Measurements from ENCODE around the gene CBX2.

CBX2 gene

GRCh38 chr17:79803997-79804855 is 26.3 kb downstream of the CBX2 start:
- no peak overlapping the region for H2AFZ ChIP-seq
- TF ChIP-seq, protein P1, sequence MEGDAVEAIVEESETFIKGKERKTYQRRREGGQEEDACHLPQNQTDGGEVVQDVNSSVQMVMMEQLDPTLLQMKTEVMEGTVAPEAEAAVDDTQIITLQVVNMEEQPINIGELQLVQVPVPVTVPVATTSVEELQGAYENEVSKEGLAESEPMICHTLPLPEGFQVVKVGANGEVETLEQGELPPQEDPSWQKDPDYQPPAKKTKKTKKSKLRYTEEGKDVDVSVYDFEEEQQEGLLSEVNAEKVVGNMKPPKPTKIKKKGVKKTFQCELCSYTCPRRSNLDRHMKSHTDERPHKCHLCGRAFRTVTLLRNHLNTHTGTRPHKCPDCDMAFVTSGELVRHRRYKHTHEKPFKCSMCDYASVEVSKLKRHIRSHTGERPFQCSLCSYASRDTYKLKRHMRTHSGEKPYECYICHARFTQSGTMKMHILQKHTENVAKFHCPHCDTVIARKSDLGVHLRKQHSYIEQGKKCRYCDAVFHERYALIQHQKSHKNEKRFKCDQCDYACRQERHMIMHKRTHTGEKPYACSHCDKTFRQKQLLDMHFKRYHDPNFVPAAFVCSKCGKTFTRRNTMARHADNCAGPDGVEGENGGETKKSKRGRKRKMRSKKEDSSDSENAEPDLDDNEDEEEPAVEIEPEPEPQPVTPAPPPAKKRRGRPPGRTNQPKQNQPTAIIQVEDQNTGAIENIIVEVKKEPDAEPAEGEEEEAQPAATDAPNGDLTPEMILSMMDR (IDR thresholded peaks at IDR 0.05) = no peak
- peaks cover 7% of the 10 kb centered on the region for H3K4me1 ChIP-seq
- H3K4me3 ChIP-seq (ENCODE audit: low read depth, low read length) = no peak overlapping the region
- peaks cover 16% of the 10 kb centered on the region for H3K27me3 ChIP-seq (ENCODE audit: control insufficient read depth, insufficient read depth, low read length)
- no peaks in the 10 kb centered on the region for H3K36me3 ChIP-seq (ENCODE audit: control insufficient read depth, insufficient read depth, low read length)
- peak overlapping the region; percentile 49 for H3K4me2 ChIP-seq (ENCODE audit: low read length)
- H3K79me2 ChIP-seq = no peaks in the 10 kb centered on the region
- H3K9ac ChIP-seq = no peak overlapping the region
- no peak overlapping the region for H3K27ac ChIP-seq
- H3K9me3 ChIP-seq (ENCODE audit: control insufficient read depth, low read length) = no peaks in the 10 kb centered on the region

DNA sequence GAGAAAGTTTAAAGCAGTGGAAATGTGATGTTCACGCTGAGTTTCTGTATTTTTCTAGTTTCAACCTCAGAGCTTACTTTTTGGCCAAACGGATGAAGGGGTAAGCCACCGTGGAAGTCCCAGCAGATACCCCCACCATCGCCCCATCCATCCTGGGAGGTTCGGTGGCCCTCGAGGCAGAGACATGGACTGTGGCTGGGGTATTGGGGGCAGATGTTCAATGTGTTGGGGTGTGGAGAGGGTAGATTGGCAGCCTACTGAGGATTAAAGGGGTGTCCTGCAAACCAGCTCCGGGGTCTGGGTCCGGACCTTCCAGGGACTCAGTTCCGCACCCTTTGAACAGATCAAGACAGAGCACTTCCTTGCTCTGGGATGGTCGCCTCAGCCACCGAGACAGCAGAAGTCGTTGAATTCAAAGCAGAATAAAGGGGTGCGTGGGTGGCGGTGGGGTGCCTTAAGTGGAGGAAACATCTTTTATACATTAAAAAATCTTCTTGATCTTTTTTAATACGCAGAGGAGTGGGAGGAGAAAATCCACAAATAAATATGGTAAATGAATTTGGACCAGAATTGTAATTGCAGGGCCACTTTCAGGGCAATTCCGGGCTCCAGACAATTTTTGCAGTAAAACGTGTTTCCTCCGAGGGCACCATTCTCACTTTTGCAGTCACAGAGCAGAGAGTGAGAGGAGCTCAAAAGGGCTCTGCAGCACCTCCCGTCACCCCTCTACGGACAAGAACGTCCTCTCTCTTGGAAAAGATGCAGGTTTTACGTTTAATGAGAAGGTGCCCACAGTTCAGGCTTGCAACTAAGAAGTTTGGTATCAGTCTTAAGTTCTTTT is 27.1 kb downstream of the CBX2 start:
- Histone ChIP-seq H3K36me3 (ENCODE audit: control insufficient read depth, insufficient read depth, low read length) (no peaks in the 10 kb centered on the region), H3K9ac (no peak overlapping the region), H3K4me2 (ENCODE audit: low read length) (no peak overlapping the region), H2AFZ (no peak overlapping the region), H3K4me3 (ENCODE audit: low read depth, low read length) (no peak overlapping the region), H3K27ac (no peak overlapping the region), H3K27me3 (ENCODE audit: control insufficient read depth, insufficient read depth, low read length) (peaks cover 12% of the 10 kb centered on the region), H3K9me3 (ENCODE audit: control insufficient read depth, low read length) (no peaks in the 10 kb centered on the region), H3K79me2 (no peaks in the 10 kb centered on the region), H3K4me1 (peaks cover 9% of the 10 kb centered on the region)
- TF ChIP-seq, protein P1 (IDR thresholded peaks at IDR 0.05) = no peak

GRCh38 chr17:79806446-79806760 is 28.5 kb downstream of the CBX2 start:
- Histone ChIP-seq H3K9ac (no peak overlapping the region), H3K27ac (no peak overlapping the region), H3K4me3 (ENCODE audit: low read depth, low read length) (no peak overlapping the region), H3K36me3 (ENCODE audit: control insufficient read depth, insufficient read depth, low read length) (no peaks in the 10 kb centered on the region), H3K4me1 (peaks cover 11% of the 10 kb centered on the region), H2AFZ (no peak overlapping the region), H3K9me3 (ENCODE audit: control insufficient read depth, low read length) (no peaks in the 10 kb centered on the region), H3K79me2 (no peaks in the 10 kb centered on the region), H3K4me2 (ENCODE audit: low read length) (no peak overlapping the region), H3K27me3 (ENCODE audit: control insufficient read depth, insufficient read depth, low read length) (peaks cover 12% of the 10 kb centered on the region)
- TF ChIP-seq, protein P1 (IDR thresholded peaks at IDR 0.05) = no peak

DNA sequence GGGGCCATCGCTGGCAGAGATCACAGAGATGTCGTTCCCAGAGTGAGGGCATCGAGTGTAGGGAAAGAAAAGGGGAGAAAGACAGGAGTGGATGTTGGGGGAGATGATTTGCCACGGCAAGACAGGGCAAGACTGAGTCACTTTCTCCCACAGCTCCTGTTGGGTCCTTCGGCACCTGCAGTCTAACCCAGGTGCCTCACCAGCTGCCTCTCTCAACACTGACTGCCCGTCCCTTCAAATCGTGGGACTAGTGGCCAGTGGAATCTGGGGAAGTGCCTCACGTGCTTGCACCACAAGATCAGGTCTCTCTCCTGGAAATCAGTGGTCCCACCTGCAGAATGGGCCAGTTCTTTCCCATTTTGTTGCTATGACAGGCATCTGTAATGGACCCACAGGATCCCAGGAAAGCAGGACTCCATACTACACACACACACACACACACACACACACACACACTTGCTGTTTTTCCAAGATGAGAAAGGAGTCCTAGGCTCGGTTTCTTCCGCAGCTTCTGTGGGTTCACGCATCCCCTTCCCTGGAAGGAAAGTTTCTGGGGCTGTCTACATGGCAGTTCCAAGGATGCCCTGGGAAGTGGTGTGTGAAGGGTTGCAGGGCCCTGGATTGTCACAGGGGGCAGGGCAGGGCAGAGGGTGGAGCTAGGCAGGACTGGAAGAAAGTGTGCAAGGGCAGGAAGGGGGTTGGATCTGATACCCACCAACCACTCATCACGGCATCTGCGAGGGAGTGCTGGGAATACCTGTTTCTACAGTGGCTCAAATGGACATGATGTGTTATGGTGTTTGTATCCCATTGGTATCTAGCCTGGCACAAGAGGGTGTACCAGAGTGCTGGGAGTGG is 29.1 kb downstream of the CBX2 start:
- Histone ChIP-seq H3K4me1 (peaks cover 16% of the 10 kb centered on the region), H3K4me2 (ENCODE audit: low read length) (no peak overlapping the region), H3K4me3 (ENCODE audit: low read depth, low read length) (no peak overlapping the region), H3K27ac (no peak overlapping the region), H3K79me2 (no peaks in the 10 kb centered on the region), H3K9ac (no peak overlapping the region), H3K27me3 (ENCODE audit: control insufficient read depth, insufficient read depth, low read length) (peaks cover 12% of the 10 kb centered on the region), H2AFZ (no peak overlapping the region), H3K36me3 (ENCODE audit: control insufficient read depth, insufficient read depth, low read length) (no peaks in the 10 kb centered on the region), H3K9me3 (ENCODE audit: control insufficient read depth, low read length) (no peaks in the 10 kb centered on the region)
- TF ChIP-seq, protein P1 (IDR thresholded peaks at IDR 0.05) = no peak
